IMR-90 (cell line): ENCODE results near the gene RNF123. TPM values are rescaled to one million over a fixed set of nuclear protein-coding genes. Genes with fewer than 3 reads are reported as not detected.

Experiments used
- ATAC-seq: fragments of 200-7000 bp; cut with Tn5 transposase; 2 replicates; pipeline ENCODE4 v1.9.1; 2020; ENCODE audit warnings: low read depth, mild to moderate bottlenecking, moderate library complexity
- BruUV-seq: library from RNA; stranded (reverse); fragments of 400-500 nt; replicated peaks from 2 replicates; lab custom pipeline; 2021; lab: Mats Ljungman, UMichigan
- CTCF ChIA-PET: fragments of 300-600 bp; formaldehyde crosslinking; extraction: SDS; loops from one replicate; lab custom pipeline; 2021; ENCODE audit warnings: antibody characterized with exemption; lab: Yijun Ruan, JAX
- POLR2A ChIA-PET: fragments of 300-600 bp; sonication (Branson Sonifier 250); formaldehyde crosslinking; loops from one replicate; lab custom pipeline; 2022; ENCODE audit warnings: antibody characterized with exemption; ENCODE audit not compliant: unreplicated experiment; lab: Charles Lee
- DNase-seq: peaks from one replicate; pipeline ENCODE4 v3.0.0; 2013
- H2AFZ ChIP-seq: replicated peaks from 2 replicates; pipeline ENCODE3; 2013; ENCODE audit warnings: low read length, mild to moderate bottlenecking; ENCODE audit not compliant: poor library complexity
- H2AK5ac ChIP-seq: 2 replicates; pipeline ENCODE4 v1.6.1; 2013; ENCODE audit warnings: low read depth, low read length, inconsistent platforms
- H2AK9ac ChIP-seq: replicated peaks from 2 replicates; pipeline ENCODE3; 2013; ENCODE audit warnings: mild to moderate bottlenecking, low read depth, low read length, moderate library complexity; ENCODE audit not compliant: poor library complexity
- H2BK120ac ChIP-seq: 2 replicates; pipeline ENCODE4 v1.6.1; 2013; ENCODE audit warnings: low read depth, low read length, inconsistent platforms
- H2BK15ac ChIP-seq: 3 replicates; pipeline ENCODE4 v1.6.1; 2013; ENCODE audit warnings: low read depth, low read length, inconsistent platforms
- H2BK20ac ChIP-seq: 2 replicates; pipeline ENCODE4 v1.6.1; 2013; ENCODE audit warnings: low read depth, mild to moderate bottlenecking, inconsistent platforms, low read length, moderate library complexity
- H2BK5ac ChIP-seq: 2 replicates; pipeline ENCODE4 v1.6.1; 2013; ENCODE audit warnings: mild to moderate bottlenecking, low read depth, low read length, inconsistent platforms; ENCODE audit not compliant: poor library complexity, severe bottlenecking
- H3K14ac ChIP-seq: replicated peaks from 2 replicates; pipeline ENCODE4 v1.6.1; 2013; ENCODE audit warnings: low read depth, low read length, inconsistent platforms
- H3K18ac ChIP-seq: 2 replicates; pipeline ENCODE4 v1.6.1; 2013; ENCODE audit warnings: low read depth, low read length, control low read depth
- H3K23ac ChIP-seq: 2 replicates; pipeline ENCODE4 v1.6.1; 2013; ENCODE audit warnings: low read depth, low read length, inconsistent platforms
- H3K27ac ChIP-seq: 2 replicates; pipeline ENCODE4 v1.5.1; 2013; ENCODE audit warnings: mild to moderate bottlenecking, control low read depth, low read length; ENCODE audit not compliant: insufficient read depth
- H3K27me3 ChIP-seq: 2 replicates; pipeline ENCODE4 v1.6.1; 2013; ENCODE audit warnings: low read length; ENCODE audit not compliant: control insufficient read depth, insufficient read depth
- H3K36me3 ChIP-seq: 2 replicates; pipeline ENCODE4 v1.6.1; 2013; ENCODE audit warnings: low read length, mixed read lengths; ENCODE audit not compliant: control insufficient read depth, insufficient read depth
- H3K4ac ChIP-seq: 2 replicates; pipeline ENCODE4 v1.6.1; 2013; ENCODE audit warnings: low read depth, low read length, inconsistent platforms
- H3K4me1 ChIP-seq: 2 replicates; pipeline ENCODE4 v1.6.1; 2013; ENCODE audit warnings: low read length, mixed read lengths; ENCODE audit not compliant: control insufficient read depth, insufficient read depth
- H3K4me2 ChIP-seq: 2 replicates; pipeline ENCODE4 v1.6.1; 2013; ENCODE audit warnings: low read depth, mild to moderate bottlenecking, control low read depth, low read length, moderate library complexity
- H3K4me3 ChIP-seq: 2 replicates; pipeline ENCODE4 v1.5.1; 2013; ENCODE audit warnings: low read depth, mild to moderate bottlenecking, control low read depth, low read length, moderate library complexity; ENCODE audit not compliant: insufficient read depth
- H3K56ac ChIP-seq: 2 replicates; pipeline ENCODE4 v1.6.1; 2013; ENCODE audit warnings: low read length, inconsistent platforms; ENCODE audit not compliant: insufficient read depth; ENCODE audit errors: extremely low read depth
- H3K79me1 ChIP-seq, 2 experiments: 2 replicates each; pipeline ENCODE4 v1.6.1; 2013; ENCODE audit warnings: low read length in 2 of 2, inconsistent platforms in 1 of 2, low read depth in 1 of 2
- H3K9ac ChIP-seq: 2 replicates; pipeline ENCODE4 v1.6.1; 2013; ENCODE audit warnings: low read depth, low read length, control low read depth
- H3K9me1 ChIP-seq: 2 replicates; pipeline ENCODE4 v1.6.1; 2013; ENCODE audit warnings: low read length, inconsistent platforms; ENCODE audit not compliant: insufficient read depth
- H3K9me3 ChIP-seq: 2 replicates; pipeline ENCODE4 v1.6.1; 2013; ENCODE audit warnings: low read length; ENCODE audit not compliant: control insufficient read depth, insufficient read depth
- H4K20me1 ChIP-seq: 2 replicates; pipeline ENCODE4 v1.6.1; 2013; ENCODE audit warnings: low read length, inconsistent platforms; ENCODE audit not compliant: insufficient read depth
- H4K5ac ChIP-seq: 2 replicates; pipeline ENCODE4 v1.6.1; 2013; ENCODE audit warnings: mild to moderate bottlenecking, low read depth, low read length, control low read depth
- H4K8ac ChIP-seq, 2 experiments: 2 replicates each; pipeline ENCODE4 v1.6.1; 2013; ENCODE audit warnings: low read depth in 2 of 2, low read length in 2 of 2, control low read depth in 1 of 2, inconsistent platforms in 1 of 2
- H4K91ac ChIP-seq: 2 replicates; pipeline ENCODE4 v1.6.1; 2013; ENCODE audit warnings: low read depth, low read length, inconsistent platforms; ENCODE audit not compliant: insufficient read depth
- BHLHE40 ChIP-seq: fragments of 150-350 bp; IDR thresholded peaks from 2 replicates; pipeline ENCODE4 v1.6.1; 2016; ENCODE audit warnings: mild to moderate bottlenecking, low read depth, low read length
- CHD1 ChIP-seq: IDR thresholded peaks from 2 replicates; pipeline ENCODE4 v1.6.1; 2012; ENCODE audit warnings: low read depth, low read length, improper control_type of control experiment
- CTCF ChIP-seq: conservative IDR thresholded peaks from 2 replicates; pipeline ENCODE4 v1.5.1; 2012; ENCODE audit warnings: mild to moderate bottlenecking, low read depth, low read length, improper control_type of control experiment
- ELK1 ChIP-seq: fragments of 150-350 bp; IDR thresholded peaks from 2 replicates; pipeline ENCODE4 v1.6.1; 2016; ENCODE audit warnings: low read depth, mild to moderate bottlenecking, low read length, moderate library complexity, borderline replicate concordance
- FOS ChIP-seq: fragments of 150-350 bp; IDR thresholded peaks from 2 replicates; pipeline ENCODE4 v1.6.1; 2016; ENCODE audit warnings: low read depth, low read length
- MAFK ChIP-seq: IDR thresholded peaks from 2 replicates; pipeline ENCODE4 v1.6.1; 2012; ENCODE audit warnings: low read depth, low read length, improper control_type of control experiment
- MAZ ChIP-seq: IDR thresholded peaks from 2 replicates; pipeline ENCODE4 v1.6.1; 2012; ENCODE audit warnings: low read depth, mild to moderate bottlenecking, low read length, improper control_type of control experiment, moderate library complexity, borderline replicate concordance
- MXI1 ChIP-seq: IDR thresholded peaks from 2 replicates; pipeline ENCODE4 v1.6.1; 2012; ENCODE audit warnings: low read depth, mild to moderate bottlenecking, low read length, moderate library complexity, borderline replicate concordance
- NFE2L2 ChIP-seq: fragments of 150-350 bp; IDR thresholded peaks from 2 replicates; pipeline ENCODE4 v1.6.1; 2016; ENCODE audit warnings: low read depth, mild to moderate bottlenecking, low read length
- POLR2A ChIP-seq: IDR thresholded peaks from 2 replicates; pipeline ENCODE4 v1.6.1; 2012; ENCODE audit warnings: mild to moderate bottlenecking, low read depth, low read length
- RAD21 ChIP-seq: IDR thresholded peaks from 2 replicates; pipeline ENCODE4 v1.6.1; 2012; ENCODE audit warnings: low read length, improper control_type of control experiment
- RFX5 ChIP-seq: IDR thresholded peaks from 2 replicates; pipeline ENCODE4 v1.8.0; 2012; ENCODE audit warnings: low read depth, mild to moderate bottlenecking, low read length, moderate library complexity
- SMC3 ChIP-seq: fragments of 150-350 bp; IDR thresholded peaks from 2 replicates; pipeline ENCODE4 v1.6.1; 2016; ENCODE audit warnings: low read depth, mild to moderate bottlenecking, antibody characterized with exemption, low read length, moderate library complexity
- USF2 ChIP-seq: fragments of 150-350 bp; IDR thresholded peaks from 2 replicates; pipeline ENCODE4 v1.6.1; 2017; ENCODE audit warnings: mild to moderate bottlenecking, antibody characterized with exemption, low read length, low read depth
- WGBS, 2 experiments: methylation state at CpG; one replicate each; pipeline versions ENCODE4 v1.1.5 to v1.1.7; 2013; ENCODE audit warnings: missing lambda C conversion rate in 2 of 2; ENCODE audit not compliant: insufficient read length in 1 of 2; ENCODE audit errors: extremely low coverage in 2 of 2; 5-methylcytosine and 5-hydroxymethylcytosine counted together
- dilution Hi-C: fragments of 300-500 bp; cut with HindIII; formaldehyde crosslinking; loops from one replicate; pipeline ENCODE4 v1.14.3; 2018; ENCODE audit warnings: low sequenced_read_pairs; ENCODE audit not compliant: unreplicated experiment
- in situ Hi-C: fragments of 300-500 bp; cut with MboI; formaldehyde crosslinking; loops from 3 replicates; pipeline ENCODE4 v1.14.3; 2019; ENCODE audit warnings: low sequenced_read_pairs, inconsistent platforms, mixed read lengths
- intact Hi-C: fragments of 100-400 bp; cut with micrococcal nuclease; formaldehyde crosslinking; loops from 2 replicates; pipeline ENCODE4 v1.10.0; 2022
- polyA plus RNA-seq, 3 experiments: library from polyadenylated mRNA; depleted of rRNA; stranded (reverse); fragments of >200 nt; gene quantifications; 2 replicates each; pipeline ENCODE4 v1.2.3, GENCODE V29; 2012; ENCODE audit warnings: low replicate concordance in 1 of 3
- total RNA-seq: library from RNA; depleted of rRNA; stranded (reverse); fragments of >200 nt; gene quantifications from 2 replicates; pipeline ENCODE4 v1.2.3, GENCODE V29; 2012

Gene RNF123
- total and polyA plus RNA-seq, 2 of the 4 experiments (the other 2 are of a cell fraction) = 13.4 to 37.7 TPM

GRCh38 chr3:49716691-49717210 is 27.4 kb downstream of the RNF123 start:
- no peak overlapping the region for H3K18ac ChIP-seq
- H3K27me3 ChIP-seq = no peaks in the 10 kb centered on the region
- no peak overlapping the region for H2AK9ac ChIP-seq
- H3K23ac ChIP-seq = no peak overlapping the region
- BruUV-seq = no TSS peak
- ChIA-PET CTCF (interaction anchor here (0.6 kb wide), 1 partner anchor 310 kb away, joined by 3 read pairs; no protein-coding TSS in a partner anchor), POLR2A (no interaction called here)
- H2AK5ac ChIP-seq = no peak overlapping the region
- H4K8ac ChIP-seq = no peak overlapping the region
- H3K9me3 ChIP-seq = no peaks in the 10 kb centered on the region
- H3K27ac ChIP-seq = no peak overlapping the region
- H4K20me1 ChIP-seq = peaks cover 19% of the 10 kb centered on the region
- H3K36me3 ChIP-seq = peaks cover 22% of the 10 kb centered on the region
- H3K56ac ChIP-seq = no peak overlapping the region
- H3K9me1 ChIP-seq = no peaks in the 10 kb centered on the region; the same call in 1 of the 2 replicates
- intact Hi-C loops = no loop called here
- no peak overlapping the region for H3K4ac ChIP-seq
- no peak overlapping the region for H2AFZ ChIP-seq
- no peak overlapping the region for H4K5ac ChIP-seq
- no peak overlapping the region for H3K14ac ChIP-seq
- no peak overlapping the region for H2BK15ac ChIP-seq
- no peak overlapping the region for H2BK20ac ChIP-seq
- ATAC-seq (no peak), DNase-seq (no peak)
- peaks cover 4 to 21% of the 10 kb centered on the region in 2 experiments; a peak in 3 of 4 replicates for H3K79me1 ChIP-seq
- H4K91ac ChIP-seq = no peak overlapping the region
- no peak overlapping the region for H3K4me3 ChIP-seq
- dilution Hi-C loops = no loop called here
- peaks cover 6% of the 10 kb centered on the region for H3K4me1 ChIP-seq
- in situ Hi-C loops = no loop called here
- 100% methylated on average over 6 of the region's 16 CpGs; no CpG with 5 or more reads in 1 of the 2 experiments for WGBS, 2 experiments
- H3K4me2 ChIP-seq = no peak overlapping the region
- no peak overlapping the region for H2BK120ac ChIP-seq
- no peak overlapping the region for H2BK5ac ChIP-seq
- no peak for TF ChIP-seq USF2
- TF ChIP-seq MAZ = no peak
- no peak for TF ChIP-seq ELK1
- no peak for TF ChIP-seq RAD21
- no peak for TF ChIP-seq MAFK
- no peak for TF ChIP-seq NFE2L2
- no peak for TF ChIP-seq CTCF
- no peak for TF ChIP-seq POLR2A
- TF ChIP-seq MXI1 = no peak
- no peak for TF ChIP-seq CHD1
- no peak for TF ChIP-seq BHLHE40
- no peak for TF ChIP-seq SMC3
- TF ChIP-seq RFX5 = no peak
- no peak for TF ChIP-seq FOS
- no peak overlapping the region for H3K9ac ChIP-seq
